ENCODE data around the gene LIN9.

DNA sequence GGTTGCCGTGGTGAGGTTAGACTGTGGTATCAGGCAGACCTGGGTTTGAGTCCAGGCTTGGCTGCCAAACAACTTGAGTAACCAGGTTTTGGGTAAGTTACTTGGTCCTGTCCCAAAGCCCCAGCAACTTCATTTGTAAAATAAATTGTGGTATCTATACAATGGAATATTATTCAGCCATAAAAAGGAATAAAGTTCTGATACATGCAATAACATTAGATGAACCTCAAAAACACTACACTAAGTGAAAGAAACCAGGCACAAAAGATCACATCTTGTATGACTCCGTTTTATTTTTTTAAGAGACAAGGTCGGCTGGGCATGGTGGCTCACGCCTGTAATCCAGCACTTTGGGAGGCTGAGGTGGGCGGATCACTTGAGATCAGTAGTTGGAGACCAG lies 101.9 kb downstream of the LIN9 start:
- TF ChIP-seq, protein P1, sequence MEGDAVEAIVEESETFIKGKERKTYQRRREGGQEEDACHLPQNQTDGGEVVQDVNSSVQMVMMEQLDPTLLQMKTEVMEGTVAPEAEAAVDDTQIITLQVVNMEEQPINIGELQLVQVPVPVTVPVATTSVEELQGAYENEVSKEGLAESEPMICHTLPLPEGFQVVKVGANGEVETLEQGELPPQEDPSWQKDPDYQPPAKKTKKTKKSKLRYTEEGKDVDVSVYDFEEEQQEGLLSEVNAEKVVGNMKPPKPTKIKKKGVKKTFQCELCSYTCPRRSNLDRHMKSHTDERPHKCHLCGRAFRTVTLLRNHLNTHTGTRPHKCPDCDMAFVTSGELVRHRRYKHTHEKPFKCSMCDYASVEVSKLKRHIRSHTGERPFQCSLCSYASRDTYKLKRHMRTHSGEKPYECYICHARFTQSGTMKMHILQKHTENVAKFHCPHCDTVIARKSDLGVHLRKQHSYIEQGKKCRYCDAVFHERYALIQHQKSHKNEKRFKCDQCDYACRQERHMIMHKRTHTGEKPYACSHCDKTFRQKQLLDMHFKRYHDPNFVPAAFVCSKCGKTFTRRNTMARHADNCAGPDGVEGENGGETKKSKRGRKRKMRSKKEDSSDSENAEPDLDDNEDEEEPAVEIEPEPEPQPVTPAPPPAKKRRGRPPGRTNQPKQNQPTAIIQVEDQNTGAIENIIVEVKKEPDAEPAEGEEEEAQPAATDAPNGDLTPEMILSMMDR (IDR thresholded peaks at IDR 0.05 in 8 of 11, conservative IDR thresholded peaks at IDR 0.05 in 3 of 11) = no peak
- TF ChIP-seq POLR2A (IDR thresholded peaks at IDR 0.05) = no peak
- TF ChIP-seq POLR2AphosphoS5 (IDR thresholded peaks at IDR 0.05) = no peak
